DND-41 (cell line): ENCODE results near the gene FBLN1.

Experiments
- EZH2 ChIP-seq: IDR thresholded peaks from 3 replicates; pipeline ENCODE4 v1.6.1; 2012; ENCODE audit warnings: borderline replicate concordance, low read depth, mild to moderate bottlenecking, moderate library complexity, low read length, inconsistent platforms; ENCODE audit not compliant: severe bottlenecking
- TF ChIP-seq, protein P1 (sequence below): IDR thresholded peaks from 2 replicates; pipeline ENCODE4 v1.5.1; 2012; ENCODE audit warnings: borderline replicate concordance, low read length, moderate library complexity, mild to moderate bottlenecking; ENCODE audit not compliant: poor library complexity, severe bottlenecking; ENCODE audit errors: extremely low read depth

DNA sequence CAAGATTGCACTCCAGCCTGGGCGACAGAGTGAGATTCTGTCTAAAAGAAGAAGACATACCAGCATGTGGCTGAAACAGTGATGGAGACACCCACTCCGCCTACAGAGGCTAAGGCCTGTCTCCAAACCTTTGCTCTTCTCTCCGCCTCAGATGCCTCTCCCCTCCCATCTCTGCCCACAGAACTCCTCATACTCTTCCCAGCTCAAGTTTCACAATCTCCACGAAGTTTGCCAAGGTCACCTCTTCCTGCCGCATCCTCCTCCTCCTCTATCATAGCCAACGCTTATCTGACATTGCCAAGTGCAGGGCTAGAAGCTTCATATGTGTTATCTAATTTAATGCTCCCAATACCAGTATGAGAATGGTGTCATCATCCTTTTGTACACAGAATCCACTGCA is 25.9 kb upstream of the FBLN1 start:
- TF ChIP-seq, protein P1, sequence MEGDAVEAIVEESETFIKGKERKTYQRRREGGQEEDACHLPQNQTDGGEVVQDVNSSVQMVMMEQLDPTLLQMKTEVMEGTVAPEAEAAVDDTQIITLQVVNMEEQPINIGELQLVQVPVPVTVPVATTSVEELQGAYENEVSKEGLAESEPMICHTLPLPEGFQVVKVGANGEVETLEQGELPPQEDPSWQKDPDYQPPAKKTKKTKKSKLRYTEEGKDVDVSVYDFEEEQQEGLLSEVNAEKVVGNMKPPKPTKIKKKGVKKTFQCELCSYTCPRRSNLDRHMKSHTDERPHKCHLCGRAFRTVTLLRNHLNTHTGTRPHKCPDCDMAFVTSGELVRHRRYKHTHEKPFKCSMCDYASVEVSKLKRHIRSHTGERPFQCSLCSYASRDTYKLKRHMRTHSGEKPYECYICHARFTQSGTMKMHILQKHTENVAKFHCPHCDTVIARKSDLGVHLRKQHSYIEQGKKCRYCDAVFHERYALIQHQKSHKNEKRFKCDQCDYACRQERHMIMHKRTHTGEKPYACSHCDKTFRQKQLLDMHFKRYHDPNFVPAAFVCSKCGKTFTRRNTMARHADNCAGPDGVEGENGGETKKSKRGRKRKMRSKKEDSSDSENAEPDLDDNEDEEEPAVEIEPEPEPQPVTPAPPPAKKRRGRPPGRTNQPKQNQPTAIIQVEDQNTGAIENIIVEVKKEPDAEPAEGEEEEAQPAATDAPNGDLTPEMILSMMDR = no peak
- no peak for TF ChIP-seq EZH2
